Measurements from ENCODE around the gene EPAS1.
A peak's percentile ranks its signal among the peaks of the same experiment; 100 is the strongest.

EPAS1 gene

DNA sequence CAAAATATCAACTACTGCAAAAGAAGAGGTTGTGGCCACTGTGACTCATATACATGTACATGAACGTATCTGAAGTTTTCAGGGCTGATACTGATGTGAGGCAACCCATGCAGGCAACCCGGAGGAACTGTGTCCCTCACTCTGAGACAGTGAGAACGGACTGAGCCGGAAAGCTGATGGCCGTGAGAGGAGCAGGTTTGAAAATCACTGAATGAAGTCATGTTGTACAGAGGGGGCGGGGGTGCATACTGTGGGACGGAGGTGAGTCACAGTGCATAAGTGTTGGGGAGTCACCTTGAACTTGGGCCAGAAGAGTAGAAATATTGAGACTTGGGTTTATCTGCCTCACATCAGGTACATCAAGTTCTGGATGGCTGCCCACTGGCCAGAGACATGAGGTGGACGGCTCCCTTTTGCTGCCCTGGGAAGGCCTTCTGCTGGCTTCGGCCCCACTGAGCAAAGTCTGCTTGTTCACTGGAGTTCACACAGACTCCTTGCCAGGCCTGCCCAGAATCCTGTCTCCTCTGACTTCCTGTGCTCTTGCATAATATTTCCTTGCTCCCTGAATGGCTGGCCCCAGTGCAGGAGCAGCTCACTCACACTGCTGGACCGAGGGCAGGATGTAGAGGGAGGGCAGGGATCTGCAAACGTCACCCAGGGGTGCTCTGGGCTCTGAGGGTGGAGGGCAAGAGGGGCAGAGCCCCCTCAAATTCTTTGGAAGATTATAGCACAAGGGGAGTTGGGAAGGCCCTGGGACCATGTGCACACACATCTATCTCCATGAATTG, 18.1 kb downstream of the EPAS1 start:
- peak; percentile 89 for ATAC-seq
- peak; percentile 62; the same call in 1 of the 2 replicates for TF ChIP-seq CREB5 (CRISPR knock-in tag; IDR thresholded peaks at IDR 0.05; ENCODE audit: low read depth)
- TF ChIP-seq TSHZ2 (CRISPR knock-in tag; IDR thresholded peaks at IDR 0.05): peak; percentile 82
- TF ChIP-seq, protein P1, sequence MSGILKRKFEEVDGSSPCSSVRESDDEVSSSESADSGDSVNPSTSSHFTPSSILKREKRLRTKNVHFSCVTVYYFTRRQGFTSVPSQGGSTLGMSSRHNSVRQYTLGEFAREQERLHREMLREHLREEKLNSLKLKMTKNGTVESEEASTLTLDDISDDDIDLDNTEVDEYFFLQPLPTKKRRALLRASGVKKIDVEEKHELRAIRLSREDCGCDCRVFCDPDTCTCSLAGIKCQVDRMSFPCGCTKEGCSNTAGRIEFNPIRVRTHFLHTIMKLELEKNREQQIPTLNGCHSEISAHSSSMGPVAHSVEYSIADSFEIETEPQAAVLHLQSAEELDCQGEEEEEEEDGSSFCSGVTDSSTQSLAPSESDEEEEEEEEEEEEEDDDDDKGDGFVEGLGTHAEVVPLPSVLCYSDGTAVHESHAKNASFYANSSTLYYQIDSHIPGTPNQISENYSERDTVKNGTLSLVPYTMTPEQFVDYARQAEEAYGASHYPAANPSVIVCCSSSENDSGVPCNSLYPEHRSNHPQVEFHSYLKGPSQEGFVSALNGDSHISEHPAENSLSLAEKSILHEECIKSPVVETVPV (CRISPR knock-in tag; IDR thresholded peaks at IDR 0.05): 0 out of 2 replicates have a peak, but pooled peaks have one; percentile 26
- TF ChIP-seq SNAI2 (CRISPR knock-in tag; IDR thresholded peaks at IDR 0.05): peak; percentile 50; the same call in 1 of the 2 replicates
- TF ChIP-seq, protein P2, sequence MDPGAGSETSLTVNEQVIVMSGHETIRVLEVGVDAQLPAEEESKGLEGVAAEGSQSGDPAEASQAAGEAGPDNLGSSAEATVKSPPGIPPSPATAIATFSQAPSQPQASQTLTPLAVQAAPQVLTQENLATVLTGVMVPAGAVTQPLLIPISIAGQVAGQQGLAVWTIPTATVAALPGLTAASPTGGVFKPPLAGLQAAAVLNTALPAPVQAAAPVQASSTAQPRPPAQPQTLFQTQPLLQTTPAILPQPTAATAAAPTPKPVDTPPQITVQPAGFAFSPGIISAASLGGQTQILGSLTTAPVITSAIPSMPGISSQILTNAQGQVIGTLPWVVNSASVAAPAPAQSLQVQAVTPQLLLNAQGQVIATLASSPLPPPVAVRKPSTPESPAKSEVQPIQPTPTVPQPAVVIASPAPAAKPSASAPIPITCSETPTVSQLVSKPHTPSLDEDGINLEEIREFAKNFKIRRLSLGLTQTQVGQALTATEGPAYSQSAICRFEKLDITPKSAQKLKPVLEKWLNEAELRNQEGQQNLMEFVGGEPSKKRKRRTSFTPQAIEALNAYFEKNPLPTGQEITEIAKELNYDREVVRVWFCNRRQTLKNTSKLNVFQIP (CRISPR knock-in tag; IDR thresholded peaks at IDR 0.05; ENCODE audit: borderline replicate concordance, low read depth): no peak; the same call in 1 of the 2 replicates
- no peak for TF ChIP-seq ZC3H10 (CRISPR knock-in tag; IDR thresholded peaks at IDR 0.05)
- TF ChIP-seq BACH2 (CRISPR knock-in tag; IDR thresholded peaks at IDR 0.05; ENCODE audit: borderline replicate concordance): no peak
- TF ChIP-seq TCF4 (CRISPR knock-in tag; IDR thresholded peaks at IDR 0.05; ENCODE audit: borderline replicate concordance): no peak
- TF ChIP-seq PPARA (CRISPR knock-in tag; IDR thresholded peaks at IDR 0.05; ENCODE audit: borderline replicate concordance): no peak
- no peak for TF ChIP-seq OSR1 (CRISPR knock-in tag; IDR thresholded peaks at IDR 0.05)
- TF ChIP-seq ZNF70 (CRISPR knock-in tag; IDR thresholded peaks at IDR 0.05): no peak
- TF ChIP-seq ZFP3 (CRISPR knock-in tag; IDR thresholded peaks at IDR 0.05): peak; percentile 81
- peak; percentile 72; the same call in 1 of the 2 replicates for TF ChIP-seq ISL1 (CRISPR knock-in tag; IDR thresholded peaks at IDR 0.05)
- TF ChIP-seq GLIS3 (CRISPR knock-in tag; IDR thresholded peaks at IDR 0.05): 0 out of 2 replicates have a peak, but pooled peaks have one; percentile 73
- no peak for TF ChIP-seq RARB (CRISPR knock-in tag; IDR thresholded peaks at IDR 0.05)
- TF ChIP-seq PATZ1 (CRISPR knock-in tag; IDR thresholded peaks at IDR 0.05; ENCODE audit: borderline replicate concordance): peak; percentile 88; the same call in 1 of the 2 replicates

DNA sequence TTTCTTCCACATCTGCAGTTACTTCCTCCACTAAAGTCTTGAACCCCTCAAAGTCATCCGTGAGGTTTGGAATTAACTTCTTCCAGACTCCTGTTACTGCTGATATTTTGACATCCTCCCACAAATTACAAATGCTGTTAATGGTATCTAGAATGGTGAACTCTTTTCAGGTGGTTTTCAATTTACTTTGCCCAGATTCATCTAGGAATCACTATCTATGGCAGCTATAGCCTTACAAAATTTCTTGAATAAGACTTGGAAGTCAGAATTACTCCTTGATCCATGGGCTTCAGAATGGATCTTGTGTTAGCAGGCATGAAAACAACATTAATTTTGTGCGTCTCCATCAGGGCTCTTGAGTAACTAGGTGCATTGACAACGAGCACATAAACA, 19.9 kb downstream of the EPAS1 start:
- no peak for ATAC-seq
- TF ChIP-seq CREB5 (CRISPR knock-in tag; IDR thresholded peaks at IDR 0.05; ENCODE audit: low read depth) (no peak), BACH2 (CRISPR knock-in tag; IDR thresholded peaks at IDR 0.05; ENCODE audit: borderline replicate concordance) (no peak), TCF4 (CRISPR knock-in tag; IDR thresholded peaks at IDR 0.05; ENCODE audit: borderline replicate concordance) (no peak), ESRRG (CRISPR knock-in tag; IDR thresholded peaks at IDR 0.05) (no peak), GLIS3 (CRISPR knock-in tag; IDR thresholded peaks at IDR 0.05) (no peak), CSDC2 (CRISPR knock-in tag; IDR thresholded peaks at IDR 0.05) (no peak), ARNTL (CRISPR knock-in tag; IDR thresholded peaks at IDR 0.05; ENCODE audit: borderline replicate concordance, low read depth) (no peak), TOX (CRISPR knock-in tag; IDR thresholded peaks at IDR 0.05; ENCODE audit: borderline replicate concordance) (no peak), PPARA (CRISPR knock-in tag; IDR thresholded peaks at IDR 0.05; ENCODE audit: borderline replicate concordance) (no peak), PATZ1 (CRISPR knock-in tag; IDR thresholded peaks at IDR 0.05; ENCODE audit: borderline replicate concordance) (no peak), ZNF70 (CRISPR knock-in tag; IDR thresholded peaks at IDR 0.05) (no peak)
- TF ChIP-seq, protein P1 (CRISPR knock-in tag; IDR thresholded peaks at IDR 0.05): no peak
- TF ChIP-seq, protein P2 (CRISPR knock-in tag; IDR thresholded peaks at IDR 0.05; ENCODE audit: borderline replicate concordance, low read depth): no peak
